GM23338 (cell line): ENCODE measurements around the gene FERMT3.
"Not testable (repeated sequence)": the region's sequence is repeated elsewhere in the genome, so short reads cannot be mapped to it uniquely, and the experiment has no call there.

Experiments
- CREB1 ChIP-seq: fragments of 250-450 bp; sonication (Bioruptor Pico); IDR thresholded peaks from 2 replicates; pipeline ENCODE4 v1.5.0; 2020; ENCODE audit warnings: low read depth, mild to moderate bottlenecking, moderate library complexity
- EZH2 ChIP-seq: fragments of 200-600 bp; sonication (generic); IDR thresholded peaks from one replicate; pipeline ENCODE4 v1.8.0; 2017; ENCODE audit warnings: antibody characterized with exemption, mild to moderate bottlenecking, low read depth; ENCODE audit not compliant: unreplicated experiment
- EZH2phosphoT487 ChIP-seq: fragments of 200-600 bp; sonication (generic); IDR thresholded peaks from one replicate; pipeline ENCODE4 v1.8.1; 2018; ENCODE audit warnings: antibody characterized with exemption; ENCODE audit not compliant: unreplicated experiment
- JUNB ChIP-seq: IDR thresholded peaks from one replicate; pipeline ENCODE4 v1.6.1; 2016; ENCODE audit warnings: antibody characterized with exemption; ENCODE audit not compliant: unreplicated experiment
- POLR2AphosphoS5 ChIP-seq: IDR thresholded peaks from 2 replicates; pipeline ENCODE4 v1.6.1; 2016; ENCODE audit warnings: antibody characterized with exemption, low read depth
- ZNF114 ChIP-seq: fragments of 250-450 bp; sonication (Bioruptor Pico); IDR thresholded peaks from 2 replicates; pipeline ENCODE4 v1.5.0; 2020; ENCODE audit warnings: mild to moderate bottlenecking, moderate library complexity
- ZNF331 ChIP-seq: fragments of 250-450 bp; sonication (Bioruptor Pico); IDR thresholded peaks from 2 replicates; pipeline ENCODE4 v1.5.0; 2020; ENCODE audit warnings: low read depth, mild to moderate bottlenecking, moderate library complexity
- TF ChIP-seq, protein P1 (sequence below): IDR thresholded peaks from one replicate; pipeline ENCODE4 v1.6.1; 2018; ENCODE audit warnings: antibody characterized with exemption; ENCODE audit not compliant: unreplicated experiment
- TF ChIP-seq, protein P2 (sequence below), 2 experiments: fragments of 200-600 bp in 1 of 2; sonication (generic) in 1 of 2; conservative IDR thresholded peaks; 2 replicates each; pipeline versions ENCODE4 v1.5.1 to v1.6.1; 2016 to 2017; ENCODE audit warnings: antibody characterized with exemption in 2 of 2, low read depth in 2 of 2, mild to moderate bottlenecking in 2 of 2, moderate library complexity in 1 of 2
- TF ChIP-seq, protein P3 (sequence below): IDR thresholded peaks from 2 replicates; pipeline ENCODE4 v1.6.1; 2016; ENCODE audit warnings: antibody characterized with exemption

DNA sequence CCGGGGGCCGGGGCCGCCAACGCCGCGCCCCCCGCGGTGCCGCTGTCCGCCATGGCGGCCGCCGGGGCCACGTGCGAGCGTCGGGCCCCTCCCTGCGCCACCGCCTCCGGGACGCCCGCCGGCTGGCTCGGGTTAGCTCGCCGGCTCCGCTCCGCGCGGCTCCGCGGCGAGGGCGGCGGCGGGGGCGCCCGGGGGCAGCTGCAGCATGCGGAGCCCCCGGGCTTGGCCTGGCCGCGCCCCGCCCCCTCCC lies 40.0 kb downstream of the FERMT3 start:
- TF ChIP-seq, protein P1, sequence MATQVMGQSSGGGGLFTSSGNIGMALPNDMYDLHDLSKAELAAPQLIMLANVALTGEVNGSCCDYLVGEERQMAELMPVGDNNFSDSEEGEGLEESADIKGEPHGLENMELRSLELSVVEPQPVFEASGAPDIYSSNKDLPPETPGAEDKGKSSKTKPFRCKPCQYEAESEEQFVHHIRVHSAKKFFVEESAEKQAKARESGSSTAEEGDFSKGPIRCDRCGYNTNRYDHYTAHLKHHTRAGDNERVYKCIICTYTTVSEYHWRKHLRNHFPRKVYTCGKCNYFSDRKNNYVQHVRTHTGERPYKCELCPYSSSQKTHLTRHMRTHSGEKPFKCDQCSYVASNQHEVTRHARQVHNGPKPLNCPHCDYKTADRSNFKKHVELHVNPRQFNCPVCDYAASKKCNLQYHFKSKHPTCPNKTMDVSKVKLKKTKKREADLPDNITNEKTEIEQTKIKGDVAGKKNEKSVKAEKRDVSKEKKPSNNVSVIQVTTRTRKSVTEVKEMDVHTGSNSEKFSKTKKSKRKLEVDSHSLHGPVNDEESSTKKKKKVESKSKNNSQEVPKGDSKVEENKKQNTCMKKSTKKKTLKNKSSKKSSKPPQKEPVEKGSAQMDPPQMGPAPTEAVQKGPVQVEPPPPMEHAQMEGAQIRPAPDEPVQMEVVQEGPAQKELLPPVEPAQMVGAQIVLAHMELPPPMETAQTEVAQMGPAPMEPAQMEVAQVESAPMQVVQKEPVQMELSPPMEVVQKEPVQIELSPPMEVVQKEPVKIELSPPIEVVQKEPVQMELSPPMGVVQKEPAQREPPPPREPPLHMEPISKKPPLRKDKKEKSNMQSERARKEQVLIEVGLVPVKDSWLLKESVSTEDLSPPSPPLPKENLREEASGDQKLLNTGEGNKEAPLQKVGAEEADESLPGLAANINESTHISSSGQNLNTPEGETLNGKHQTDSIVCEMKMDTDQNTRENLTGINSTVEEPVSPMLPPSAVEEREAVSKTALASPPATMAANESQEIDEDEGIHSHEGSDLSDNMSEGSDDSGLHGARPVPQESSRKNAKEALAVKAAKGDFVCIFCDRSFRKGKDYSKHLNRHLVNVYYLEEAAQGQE, result not testable (repeated sequence)
- TF ChIP-seq POLR2AphosphoS5; EZH2; ZNF114 (CRISPR knock-in tag); EZH2phosphoT487; JUNB; CREB1 (CRISPR knock-in tag); ZNF331 (CRISPR knock-in tag): not testable (repeated sequence)
- TF ChIP-seq, protein P2, sequence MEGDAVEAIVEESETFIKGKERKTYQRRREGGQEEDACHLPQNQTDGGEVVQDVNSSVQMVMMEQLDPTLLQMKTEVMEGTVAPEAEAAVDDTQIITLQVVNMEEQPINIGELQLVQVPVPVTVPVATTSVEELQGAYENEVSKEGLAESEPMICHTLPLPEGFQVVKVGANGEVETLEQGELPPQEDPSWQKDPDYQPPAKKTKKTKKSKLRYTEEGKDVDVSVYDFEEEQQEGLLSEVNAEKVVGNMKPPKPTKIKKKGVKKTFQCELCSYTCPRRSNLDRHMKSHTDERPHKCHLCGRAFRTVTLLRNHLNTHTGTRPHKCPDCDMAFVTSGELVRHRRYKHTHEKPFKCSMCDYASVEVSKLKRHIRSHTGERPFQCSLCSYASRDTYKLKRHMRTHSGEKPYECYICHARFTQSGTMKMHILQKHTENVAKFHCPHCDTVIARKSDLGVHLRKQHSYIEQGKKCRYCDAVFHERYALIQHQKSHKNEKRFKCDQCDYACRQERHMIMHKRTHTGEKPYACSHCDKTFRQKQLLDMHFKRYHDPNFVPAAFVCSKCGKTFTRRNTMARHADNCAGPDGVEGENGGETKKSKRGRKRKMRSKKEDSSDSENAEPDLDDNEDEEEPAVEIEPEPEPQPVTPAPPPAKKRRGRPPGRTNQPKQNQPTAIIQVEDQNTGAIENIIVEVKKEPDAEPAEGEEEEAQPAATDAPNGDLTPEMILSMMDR (conservative IDR thresholded peaks at IDR 0.05; ENCODE audit: low read depth in 2 of 2), result not testable (repeated sequence)
- TF ChIP-seq, protein P3, sequence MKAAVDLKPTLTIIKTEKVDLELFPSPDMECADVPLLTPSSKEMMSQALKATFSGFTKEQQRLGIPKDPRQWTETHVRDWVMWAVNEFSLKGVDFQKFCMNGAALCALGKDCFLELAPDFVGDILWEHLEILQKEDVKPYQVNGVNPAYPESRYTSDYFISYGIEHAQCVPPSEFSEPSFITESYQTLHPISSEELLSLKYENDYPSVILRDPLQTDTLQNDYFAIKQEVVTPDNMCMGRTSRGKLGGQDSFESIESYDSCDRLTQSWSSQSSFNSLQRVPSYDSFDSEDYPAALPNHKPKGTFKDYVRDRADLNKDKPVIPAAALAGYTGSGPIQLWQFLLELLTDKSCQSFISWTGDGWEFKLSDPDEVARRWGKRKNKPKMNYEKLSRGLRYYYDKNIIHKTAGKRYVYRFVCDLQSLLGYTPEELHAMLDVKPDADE, result not testable (repeated sequence)
